Activated T-helper 1 cell treated with anti-CD3 and anti-CD28 coated beads, Interleukin-12 subunit alpha, Interleukin-12 subunit beta, Interleukin-2, Interleukin-4 antibody, amounts not matched to agents 30 ng/mL and 10 ng/mL and 1 ng/mL, durations not matched to agents 14 hours and 24 hours and 36 hours (primary cell): ENCODE data around the gene SENP7. TPM values are rescaled to one million over a fixed set of nuclear protein-coding genes. Genes with fewer than 3 reads are reported as not detected.
"Not testable (repeated sequence)": the region's sequence is repeated elsewhere in the genome, so short reads cannot be mapped to it uniquely, and the experiment has no call there.

Experiments used
- DNase-seq: peaks from one replicate; pipeline ENCODE4 v3.0.0; 2021; ENCODE audit warnings: low spot score
- H3K27ac Mint-ChIP-seq: one replicate; pipeline ENCODE4 v1.8.0; 2021; ENCODE audit warnings: mild to moderate bottlenecking, mixed read lengths
- H3K27me3 Mint-ChIP-seq: one replicate; pipeline ENCODE4 v1.8.0; 2022; ENCODE audit warnings: mild to moderate bottlenecking, moderate library complexity, mixed read lengths; ENCODE audit not compliant: insufficient read depth
- H3K36me3 Mint-ChIP-seq: one replicate; pipeline ENCODE4 v1.8.0; 2021; ENCODE audit warnings: low read depth, mixed read lengths
- H3K4me1 Mint-ChIP-seq: one replicate; pipeline ENCODE4 v1.8.0; 2021; ENCODE audit warnings: low read depth, mixed read lengths
- H3K4me3 Mint-ChIP-seq: one replicate; pipeline ENCODE4 v1.8.0; 2021; ENCODE audit warnings: mild to moderate bottlenecking, moderate library complexity, mixed read lengths
- H3K9me3 Mint-ChIP-seq: one replicate; pipeline ENCODE4 v1.8.0; 2021; ENCODE audit warnings: mixed read lengths
- intact Hi-C: fragments of 100-400 bp; cut with micrococcal nuclease; formaldehyde crosslinking; loops from one replicate; pipeline ENCODE4 v1.15.1; 2024
- total RNA-seq: library from RNA; stranded (reverse); gene quantifications from 2 replicates; pipeline ENCODE4 v1.2.3, GENCODE V29; 2022

Gene SENP7
- 9.1 and 10.7 TPM in 2 replicates for total RNA-seq

DNA sequence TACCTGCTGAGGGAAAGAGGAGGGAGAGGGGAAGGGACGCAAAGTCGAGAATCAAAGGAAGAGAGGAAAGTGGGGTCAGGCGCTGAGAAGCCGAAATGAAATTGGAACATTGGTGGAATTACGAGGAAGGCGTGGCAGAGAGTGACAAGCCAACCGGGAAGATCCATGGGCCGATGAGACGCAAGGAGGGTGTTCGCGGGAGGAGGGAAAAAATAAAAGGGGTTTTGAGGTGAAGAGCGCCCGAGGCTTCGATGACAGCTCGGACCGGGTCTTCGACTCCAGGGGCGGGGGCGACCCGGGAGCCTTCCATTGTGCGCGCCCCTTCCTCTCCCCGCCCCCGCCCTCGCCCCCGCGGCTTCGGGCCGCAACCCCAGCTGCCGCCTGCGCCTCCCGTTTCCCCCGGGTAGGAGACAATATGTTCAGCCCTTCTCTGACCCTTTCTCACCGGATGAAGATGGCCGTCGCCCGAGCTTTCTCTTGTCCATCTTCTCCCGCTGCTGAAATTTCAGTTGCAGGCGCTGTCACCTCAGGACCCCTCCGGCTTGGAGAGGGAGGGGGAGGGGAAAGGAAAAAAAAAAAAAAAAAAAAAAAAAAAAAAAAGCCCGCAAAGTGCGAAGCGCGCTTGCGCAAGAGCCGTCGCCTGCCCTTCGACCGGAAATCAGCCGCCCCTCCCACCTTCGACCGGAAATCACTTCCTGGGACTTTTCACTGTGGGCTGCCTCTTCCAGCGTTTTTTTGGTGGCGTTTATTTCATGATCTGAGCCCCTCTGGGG is at the start of gene SENP7:
SENP7 (minus strand) TSS at position 567 of the 773 bp plus-strand sequence; CDS start at position 485, 82 bp downstream.
- Mint-ChIP-seq H3K4me1 (peaks cover 31% of the 10 kb centered on the region), H3K36me3 (peaks cover 7% of the 10 kb centered on the region), H3K27ac (peak within 1 kb of the TSS; percentile 95), H3K4me3 (peak within 1 kb of the TSS; percentile 94), H3K27me3 (no peaks in the 10 kb centered on the region), H3K9me3 (no peaks in the 10 kb centered on the region)
- intact Hi-C loops: loop anchor here (1.0 to 10.0 kb wide), 10 partner anchors 46 to 1698 kb away; partner anchors contain the start of genes CMSS1, LNP1, TOMM70 and TRMT10C
- DNase-seq: peak; percentile 72

GRCh38 chr3:101561630-101562328 is 48.8 kb upstream of the SENP7 start, which contains the start of gene TRMT10C:
TSS of gene TRMT10C (plus strand) at chr3:101561868. CDS start at chr3:101564782, 2,914 bp downstream.
- peak within 1 kb of the TSS; percentile 98 for H3K27ac Mint-ChIP-seq
- H3K4me3 Mint-ChIP-seq: peak within 1 kb of the TSS; percentile 99
- H3K9me3 Mint-ChIP-seq: no peaks in the 10 kb centered on the region
- intact Hi-C loops: loop anchor here (1.0 to 10.0 kb wide), 8 partner anchors 12 to 1297 kb away; partner anchors contain the start of genes SENP7, TBC1D23 and TFG
- peaks cover 37% of the 10 kb centered on the region for H3K36me3 Mint-ChIP-seq
- H3K27me3 Mint-ChIP-seq: peaks cover 4% of the 10 kb centered on the region
- peaks cover 34% of the 10 kb centered on the region for H3K4me1 Mint-ChIP-seq
- DNase-seq: peak; percentile 89

DNA sequence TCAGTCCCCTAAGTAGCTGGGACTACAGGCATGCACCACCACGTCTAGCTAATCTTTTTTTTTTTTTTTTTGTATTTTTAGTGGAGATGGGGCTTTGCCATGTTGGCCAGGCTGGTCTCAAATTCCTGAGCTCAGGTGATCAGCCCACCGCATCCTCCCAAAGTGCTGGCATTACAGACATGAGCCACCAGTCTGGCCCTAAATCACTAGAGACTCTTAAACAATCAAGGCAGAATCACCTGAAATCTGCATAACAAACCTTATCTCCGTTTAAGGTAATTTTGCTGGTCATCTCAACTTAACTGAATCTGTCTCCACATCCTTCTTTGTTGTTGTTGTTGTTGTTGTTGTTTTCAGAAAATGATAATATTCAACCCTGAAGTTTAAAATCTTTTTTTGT is 43.1 kb upstream of the SENP7 start:
- Mint-ChIP-seq H3K4me3 (no peak overlapping the region), H3K36me3 (no peaks in the 10 kb centered on the region), H3K9me3 (no peaks in the 10 kb centered on the region), H3K27ac (no peak overlapping the region), H3K4me1 (peaks cover 8% of the 10 kb centered on the region), H3K27me3 (peaks cover 15% of the 10 kb centered on the region)
- intact Hi-C loops: no loop called here
- no peak for DNase-seq

DNA sequence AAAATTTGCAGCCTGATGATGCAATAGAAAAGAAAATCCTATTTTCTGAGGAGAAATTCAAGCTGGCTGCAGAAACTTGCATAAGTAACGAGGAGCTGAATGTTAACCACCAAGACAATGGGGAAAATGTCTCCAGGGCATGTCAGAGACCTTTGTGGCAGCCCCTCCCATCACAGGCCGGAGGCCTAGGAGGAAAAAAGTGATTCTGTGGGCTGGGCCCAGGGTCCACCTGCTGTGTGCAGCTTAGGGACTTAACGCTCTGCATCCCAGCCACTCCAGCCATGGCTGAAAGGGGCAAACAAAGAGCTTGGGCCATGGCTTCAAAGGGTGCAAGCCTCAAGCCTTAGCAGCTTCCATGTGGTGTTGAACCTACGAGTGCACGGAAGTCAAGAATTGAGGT is 40.4 kb upstream of the SENP7 start:
- intact Hi-C loops: not testable (repeated sequence)
- peaks cover 15% of the 10 kb centered on the region for H3K27me3 Mint-ChIP-seq

DNA sequence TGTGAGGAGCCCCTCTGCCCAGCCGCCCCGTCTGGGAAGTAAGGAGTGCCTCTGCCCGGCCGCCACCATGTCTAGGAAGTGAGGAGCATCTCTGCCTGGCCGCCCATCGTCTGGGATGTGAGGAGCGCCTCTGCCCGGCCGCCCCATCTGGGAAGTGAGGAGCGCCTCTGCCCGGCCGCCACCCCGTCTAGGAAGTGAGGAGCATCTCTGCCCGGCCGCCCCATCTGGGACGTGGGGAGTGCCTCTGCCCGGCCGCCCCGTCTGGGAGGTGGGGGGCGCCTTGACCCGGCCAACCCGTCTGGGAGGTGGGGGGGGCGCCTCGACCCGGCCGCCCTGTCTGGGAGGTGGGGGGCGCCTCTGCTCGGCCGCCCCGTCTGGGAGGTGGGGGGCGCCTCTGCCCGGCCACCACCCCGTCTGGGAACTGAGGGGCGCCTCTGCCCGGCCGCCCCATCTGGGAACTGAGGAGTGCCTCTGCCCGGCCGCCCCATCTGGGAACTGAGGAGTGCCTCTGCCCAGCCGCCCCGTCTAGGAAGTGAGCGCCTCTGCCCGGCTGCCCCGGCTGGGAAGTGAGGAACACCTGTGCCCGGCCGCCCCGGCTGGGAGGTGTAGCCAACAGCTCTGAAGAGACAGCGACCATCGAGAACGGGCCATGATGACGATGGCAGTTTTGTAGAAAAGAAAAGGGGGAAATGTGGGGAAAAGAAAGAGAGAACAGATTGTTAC is 38.5 kb upstream of the SENP7 start:
- H3K27ac Mint-ChIP-seq, intact Hi-C loops, H3K36me3 Mint-ChIP-seq, H3K4me3 Mint-ChIP-seq, H3K9me3 Mint-ChIP-seq, DNase-seq, H3K4me1 Mint-ChIP-seq, H3K27me3 Mint-ChIP-seq: not testable (repeated sequence)

More for the DNA sequence above, 40.4 kb upstream of the SENP7 start:
- H3K9me3 Mint-ChIP-seq, H3K27ac Mint-ChIP-seq, H3K4me1 Mint-ChIP-seq, H3K4me3 Mint-ChIP-seq, H3K36me3 Mint-ChIP-seq, DNase-seq: not testable (repeated sequence)

- Mint-ChIP-seq H3K36me3 (no peaks in the 10 kb centered on the region), H3K9me3 (no peaks in the 10 kb centered on the region), H3K27me3 (no peaks in the 10 kb centered on the region), H3K27ac (no peak overlapping the region), H3K4me3 (no peak overlapping the region), H3K4me1 (peaks cover 2% of the 10 kb centered on the region)
- no peak for DNase-seq
- intact Hi-C loops: no loop called here
Observed at GRCh38 chr3:101549473-101549872, 36.5 kb upstream of the SENP7 start.

GRCh38 chr3:101548527-101549105 is 35.6 kb upstream of the SENP7 start:
- H3K27me3 Mint-ChIP-seq: no peaks in the 10 kb centered on the region
- no peak overlapping the region for H3K27ac Mint-ChIP-seq
- H3K9me3 Mint-ChIP-seq: no peaks in the 10 kb centered on the region
- H3K36me3 Mint-ChIP-seq: peaks cover 5% of the 10 kb centered on the region
- intact Hi-C loops: no loop called here
- peaks cover 11% of the 10 kb centered on the region for H3K4me1 Mint-ChIP-seq
- H3K4me3 Mint-ChIP-seq: no peak overlapping the region
- DNase-seq: no peak

DNA sequence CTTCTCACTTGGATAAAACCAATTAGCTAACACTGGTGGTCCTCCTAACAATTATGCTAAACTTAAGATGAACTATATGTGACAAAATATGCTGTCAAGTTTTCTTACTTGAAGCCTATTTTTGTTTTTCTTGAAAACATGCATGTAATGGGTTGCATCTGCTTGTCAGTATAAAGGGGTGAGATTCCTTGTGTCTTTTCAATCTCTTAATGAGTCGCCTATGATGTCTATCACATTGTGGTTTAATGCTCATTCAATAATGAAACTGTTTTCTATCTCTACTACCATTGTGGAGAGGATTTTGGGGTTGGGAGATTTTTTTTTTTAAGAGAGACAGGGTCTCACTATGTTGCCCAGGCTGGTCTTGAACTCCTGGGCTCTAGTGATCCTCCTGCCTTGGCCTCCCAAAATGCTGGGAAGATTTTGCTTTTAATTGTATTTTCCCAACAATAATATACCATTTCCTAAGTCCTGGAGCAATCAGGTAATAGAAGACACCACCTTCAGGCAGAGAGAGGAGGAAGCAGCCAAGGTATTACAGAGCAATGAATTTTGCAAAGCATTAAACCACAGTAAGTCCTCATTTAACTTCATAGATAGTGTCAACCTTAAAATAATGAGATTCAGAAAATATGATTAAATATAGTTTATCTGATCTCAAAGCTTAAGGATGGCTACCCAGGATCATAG is 31.3 kb upstream of the SENP7 start:
- Mint-ChIP-seq H3K4me3 (no peak overlapping the region), H3K36me3 (peaks cover 5% of the 10 kb centered on the region), H3K4me1 (peaks cover 29% of the 10 kb centered on the region), H3K27me3 (no peaks in the 10 kb centered on the region), H3K27ac (peak overlapping the region; percentile 71), H3K9me3 (peaks cover 4% of the 10 kb centered on the region)
- intact Hi-C loops: loop anchor here (1.0 kb wide), 1 partner anchor 14 kb away; no protein-coding TSS in a partner anchor
- DNase-seq: no peak

- no peak for DNase-seq
- Mint-ChIP-seq H3K27ac (peak overlapping the region; percentile 58), H3K36me3 (peaks cover 5% of the 10 kb centered on the region), H3K9me3 (peaks cover 4% of the 10 kb centered on the region), H3K4me3 (peak overlapping the region; percentile 40), H3K27me3 (no peaks in the 10 kb centered on the region), H3K4me1 (peaks cover 29% of the 10 kb centered on the region)
- intact Hi-C loops: loop anchor here (1.0 kb wide), 2 partner anchors 25 to 30 kb away; no protein-coding TSS in a partner anchor
Observed at GRCh38 chr3:101542957-101543356, 29.9 kb upstream of the SENP7 start.

DNA sequence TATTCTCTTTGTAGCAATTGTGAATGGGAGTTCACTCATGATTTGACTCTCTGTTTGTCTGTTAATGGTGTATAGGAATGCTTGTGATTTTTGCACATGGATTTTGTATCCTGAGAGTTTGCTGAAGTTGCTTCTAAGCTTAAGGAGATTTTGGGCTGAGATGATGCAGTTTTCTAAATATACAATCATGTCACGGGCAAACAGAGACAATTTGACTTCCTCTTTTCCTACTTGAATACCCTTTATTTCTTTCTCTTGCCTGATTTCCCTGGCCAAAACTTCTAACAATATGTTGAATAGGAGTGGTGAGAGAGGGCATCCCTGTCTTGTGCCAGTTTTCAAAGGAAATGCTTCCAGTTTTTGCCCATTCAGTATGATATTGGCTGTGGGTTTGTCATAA is 23.9 kb upstream of the SENP7 start:
- H3K9me3 Mint-ChIP-seq, H3K4me1 Mint-ChIP-seq, H3K27ac Mint-ChIP-seq, H3K27me3 Mint-ChIP-seq, DNase-seq, H3K36me3 Mint-ChIP-seq, intact Hi-C loops, H3K4me3 Mint-ChIP-seq: not testable (repeated sequence)

DNA sequence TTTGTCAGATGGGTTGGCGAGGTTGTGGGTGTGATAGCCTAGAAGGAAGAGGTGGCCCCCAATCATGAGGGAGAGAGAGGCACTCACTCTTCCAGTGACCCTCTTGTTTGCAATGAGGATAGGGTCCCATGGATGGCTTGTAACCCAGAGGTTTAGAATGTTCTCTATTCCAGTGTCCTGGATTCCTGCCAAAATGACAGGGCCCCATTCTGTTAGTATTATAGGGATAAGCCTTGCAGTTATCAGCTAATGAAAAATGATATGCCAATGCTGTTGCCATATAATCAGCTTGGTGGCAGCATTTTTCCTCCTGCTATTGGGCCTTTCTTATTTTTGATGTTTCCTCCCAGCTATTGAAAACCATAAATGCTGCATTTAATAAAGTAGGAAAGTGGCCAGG is 23.3 kb upstream of the SENP7 start:
- H3K4me3 Mint-ChIP-seq: no peak overlapping the region
- no peaks in the 10 kb centered on the region for H3K36me3 Mint-ChIP-seq
- no peak for DNase-seq
- peaks cover 13% of the 10 kb centered on the region for H3K4me1 Mint-ChIP-seq
- peaks cover 4% of the 10 kb centered on the region for H3K9me3 Mint-ChIP-seq
- H3K27ac Mint-ChIP-seq: no peak overlapping the region
- no peaks in the 10 kb centered on the region for H3K27me3 Mint-ChIP-seq
- intact Hi-C loops: no loop called here

DNA sequence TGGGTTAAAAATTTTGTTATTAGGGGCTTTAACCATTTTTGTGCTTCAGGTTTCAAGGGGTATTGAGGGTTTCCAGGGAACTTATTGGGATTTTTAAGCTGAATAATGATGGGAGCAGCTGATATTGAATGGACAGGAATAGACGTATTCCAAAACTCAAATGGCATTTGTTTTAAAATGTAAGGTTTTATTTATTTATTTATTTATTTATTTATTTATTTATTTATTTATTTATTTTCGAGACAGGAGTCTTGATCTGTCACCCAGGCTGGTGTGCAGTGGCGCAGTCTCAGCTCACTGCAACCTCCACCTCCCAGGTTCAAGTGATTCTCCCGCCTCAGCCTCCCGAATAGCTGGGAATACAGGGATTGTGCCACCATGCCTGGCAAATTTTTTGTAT is 22.2 kb upstream of the SENP7 start:
- intact Hi-C loops: no loop called here
- H3K4me3 Mint-ChIP-seq: no peak overlapping the region
- H3K27ac Mint-ChIP-seq: no peak overlapping the region
- H3K27me3 Mint-ChIP-seq: no peaks in the 10 kb centered on the region
- H3K4me1 Mint-ChIP-seq: peaks cover 24% of the 10 kb centered on the region
- H3K9me3 Mint-ChIP-seq: peaks cover 4% of the 10 kb centered on the region
- no peaks in the 10 kb centered on the region for H3K36me3 Mint-ChIP-seq
- DNase-seq: no peak
